ENCODE data around the gene CFLAR. TPM values are rescaled to one million over a fixed set of nuclear protein-coding genes. Genes with fewer than 3 reads are reported as not detected.

The CFLAR gene
- total and polyA plus RNA-seq, 2 of the 13 experiments (the other 11 are each of a cell fraction or from before 2014, with no cell fraction given) = 43.8 to 92.1 TPM

DNA sequence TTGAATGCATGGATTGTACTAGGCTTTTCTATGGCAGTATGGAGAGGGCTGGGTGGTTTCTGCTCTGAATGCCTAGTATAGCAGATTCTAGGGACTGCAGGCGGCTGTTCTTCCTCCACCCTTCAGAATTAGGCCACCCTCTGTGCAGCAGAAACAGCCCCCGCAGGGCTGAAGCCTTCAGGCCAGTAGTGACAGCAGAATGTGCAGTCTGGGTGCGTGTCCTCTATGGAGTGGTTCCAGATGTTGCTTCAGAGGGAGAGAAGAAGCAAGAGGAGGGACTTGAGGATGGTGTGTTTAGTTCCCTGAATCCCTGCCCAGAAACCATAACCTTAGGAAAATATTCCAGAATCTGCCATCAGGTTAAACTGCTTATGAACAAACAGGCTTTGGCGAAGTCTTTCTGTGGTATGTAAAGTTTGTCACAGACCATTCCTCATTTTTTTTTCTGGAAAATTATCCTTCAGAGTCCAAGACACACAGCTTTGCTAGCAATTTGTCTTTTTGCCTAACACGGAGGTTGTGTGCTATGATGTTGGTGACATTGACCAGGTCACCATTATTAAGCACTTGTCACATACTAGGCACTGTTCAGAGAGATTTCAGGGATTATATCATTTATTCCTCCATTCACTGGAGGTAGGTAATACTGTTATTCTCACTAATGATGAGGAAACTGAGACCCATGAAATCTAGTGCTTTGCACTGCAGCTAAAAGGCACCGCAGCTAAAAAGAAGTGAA is 88.1 kb downstream of the CFLAR start (continued):
- TF ChIP-seq ZNF430 (CRISPR knock-in tag; IDR thresholded peaks at IDR 0.05) = no peak
- no peak for TF ChIP-seq GFI1 (CRISPR knock-in tag; IDR thresholded peaks at IDR 0.05; ENCODE audit: borderline replicate concordance)
- no peak for TF ChIP-seq NFKB2 (CRISPR knock-in tag; IDR thresholded peaks at IDR 0.05; ENCODE audit: borderline replicate concordance)
- no peak for TF ChIP-seq PHF21A (CRISPR knock-in tag; IDR thresholded peaks at IDR 0.05)
- no peak for TF ChIP-seq ZNF577 (CRISPR knock-in tag; IDR thresholded peaks at IDR 0.05; ENCODE audit: borderline replicate concordance, low read depth)
- TF ChIP-seq ZBTB40 (IDR thresholded peaks at IDR 0.05) = no peak
- TF ChIP-seq ZBTB40 (CRISPR knock-in tag; IDR thresholded peaks at IDR 0.05) = no peak
- no peak for TF ChIP-seq ZNF713 (CRISPR knock-in tag; IDR thresholded peaks at IDR 0.05)
- no peak for TF ChIP-seq ZNF776 (CRISPR knock-in tag; IDR thresholded peaks at IDR 0.05)
- TF ChIP-seq, protein P1, sequence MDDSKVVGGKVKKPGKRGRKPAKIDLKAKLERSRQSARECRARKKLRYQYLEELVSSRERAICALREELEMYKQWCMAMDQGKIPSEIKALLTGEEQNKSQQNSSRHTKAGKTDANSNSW (CRISPR knock-in tag; IDR thresholded peaks at IDR 0.05; ENCODE audit: borderline replicate concordance) = no peak
- no peak for TF ChIP-seq DZIP1 (CRISPR knock-in tag; IDR thresholded peaks at IDR 0.05)
- no peak for TF ChIP-seq ZNF232 (CRISPR knock-in tag; IDR thresholded peaks at IDR 0.05; ENCODE audit: borderline replicate concordance)
- TF ChIP-seq ZNF510 (CRISPR knock-in tag; IDR thresholded peaks at IDR 0.05; ENCODE audit: low read depth) = no peak; the same call in 1 of the 2 replicates
- TF ChIP-seq NCOR1 (IDR thresholded peaks at IDR 0.05; ENCODE audit: borderline replicate concordance, low read length) = no peak
- TF ChIP-seq ZNF549 (CRISPR knock-in tag; IDR thresholded peaks at IDR 0.05) = no peak
